Activated CD4-positive, CD25-positive, alpha-beta regulatory T cell treated with anti-CD3 and anti-CD28 coated beads, Interleukin-2, amount 50 U/mL, for 16 hours (primary cell): ENCODE data around the gene TSPAN1.
A peak's percentile ranks its signal among the peaks of the same experiment; 100 is the strongest.

Experiments
- DNase-seq: peaks from one replicate; pipeline ENCODE4 v3.0.0-alpha.2; 2020; ENCODE audit warnings: low read depth, low spot score

The TSPAN1 gene

GRCh38 chr1:46160212-46160611, 14.7 kb upstream of the TSPAN1 start:
- no peak for DNase-seq

DNA sequence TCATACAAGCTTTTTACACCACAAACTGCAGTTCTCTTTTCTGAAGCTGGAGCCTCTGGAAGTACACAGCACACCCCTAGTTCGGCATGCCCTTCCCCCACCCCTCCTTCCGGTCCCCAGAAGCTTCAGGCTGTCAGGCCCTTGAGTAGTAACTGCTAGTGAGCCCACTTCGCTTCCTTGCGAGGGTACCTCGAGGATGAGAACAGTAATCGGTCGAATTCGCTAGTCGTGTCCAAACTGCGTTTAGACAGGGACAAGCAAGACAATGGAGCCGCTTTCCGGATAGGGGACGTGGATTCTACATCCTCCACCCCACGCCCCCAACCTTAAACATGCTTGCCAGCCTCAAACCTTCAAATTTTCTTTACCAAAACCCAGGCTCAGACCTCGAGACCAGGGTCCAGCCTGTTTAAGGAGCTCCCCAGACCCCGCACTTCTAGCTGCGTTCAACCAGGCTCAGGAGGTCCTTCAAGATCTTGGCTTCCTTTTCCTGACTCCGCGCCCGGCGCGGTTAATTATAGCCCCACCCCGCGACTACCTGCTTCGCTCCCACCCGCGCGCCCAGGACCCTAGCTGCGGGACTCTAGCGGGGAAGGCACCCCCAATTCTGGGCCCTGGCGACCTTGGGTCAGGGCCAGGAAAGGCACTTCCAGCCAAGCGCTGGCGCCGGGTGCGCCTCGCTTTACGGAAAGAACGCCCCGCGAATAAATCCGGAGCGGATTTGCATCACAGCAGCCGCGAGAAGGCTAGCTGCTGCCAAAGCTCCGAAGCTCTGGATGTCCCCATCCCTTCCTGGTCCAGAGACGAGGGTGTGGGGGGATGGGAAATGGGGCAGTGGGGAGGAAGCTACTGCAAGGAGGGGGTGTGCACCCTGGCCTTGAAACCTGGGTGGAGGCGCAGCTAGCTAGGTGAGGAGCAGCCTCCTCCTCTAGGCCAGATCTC, 8.1 kb upstream of the TSPAN1 start:
- DNase-seq, result no peak

DNA sequence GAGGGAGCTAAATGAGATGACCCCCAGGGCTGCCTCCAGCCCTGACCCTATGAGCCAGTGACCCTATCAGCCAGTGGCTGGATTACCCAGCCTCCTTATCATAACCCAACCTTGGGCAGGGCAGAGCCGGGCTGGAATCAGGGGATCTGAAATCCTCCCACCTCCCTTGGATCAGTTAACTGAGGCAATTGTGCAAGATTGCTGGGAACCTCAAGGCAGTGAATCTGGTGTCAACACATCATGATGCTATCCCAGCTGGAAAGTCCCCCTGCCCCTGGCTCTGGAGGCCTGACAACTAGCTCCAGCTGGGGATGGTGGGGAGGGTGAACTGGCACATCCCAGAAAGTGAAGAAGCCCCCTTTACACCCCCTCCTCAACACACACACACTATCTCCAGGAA, 6.4 kb upstream of the TSPAN1 start:
- DNase-seq, result no peak

GRCh38 chr1:46169811-46170454, 5.0 kb upstream of the TSPAN1 start:
- no peak for DNase-seq

GRCh38 chr1:46171351-46171750, 3.5 kb upstream of the TSPAN1 start:
- no peak for DNase-seq

- no peak for DNase-seq
Observed at GRCh38 chr1:46171871-46172270, 3.0 kb upstream of the TSPAN1 start.

DNA sequence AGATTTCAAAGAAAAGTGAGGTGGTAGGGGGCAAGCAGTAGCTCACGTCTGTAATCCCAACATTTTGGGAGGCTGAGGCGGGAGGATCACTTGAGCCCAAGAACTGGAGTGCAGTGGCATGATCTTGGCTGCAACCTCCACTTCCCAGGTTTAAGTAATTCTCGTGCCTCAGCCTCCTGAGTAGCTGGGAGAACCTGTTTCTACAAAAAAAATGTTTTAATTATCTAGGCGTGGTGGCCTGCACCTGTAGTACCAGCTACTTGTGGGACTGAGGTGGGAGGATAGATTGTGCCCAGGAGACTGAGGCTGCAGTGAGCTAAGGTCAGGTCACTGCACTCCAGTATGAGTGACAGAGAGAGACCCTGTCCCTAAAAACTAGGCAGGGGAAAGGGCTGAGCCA, 2.6 kb upstream of the TSPAN1 start:
- no peak for DNase-seq

DNA sequence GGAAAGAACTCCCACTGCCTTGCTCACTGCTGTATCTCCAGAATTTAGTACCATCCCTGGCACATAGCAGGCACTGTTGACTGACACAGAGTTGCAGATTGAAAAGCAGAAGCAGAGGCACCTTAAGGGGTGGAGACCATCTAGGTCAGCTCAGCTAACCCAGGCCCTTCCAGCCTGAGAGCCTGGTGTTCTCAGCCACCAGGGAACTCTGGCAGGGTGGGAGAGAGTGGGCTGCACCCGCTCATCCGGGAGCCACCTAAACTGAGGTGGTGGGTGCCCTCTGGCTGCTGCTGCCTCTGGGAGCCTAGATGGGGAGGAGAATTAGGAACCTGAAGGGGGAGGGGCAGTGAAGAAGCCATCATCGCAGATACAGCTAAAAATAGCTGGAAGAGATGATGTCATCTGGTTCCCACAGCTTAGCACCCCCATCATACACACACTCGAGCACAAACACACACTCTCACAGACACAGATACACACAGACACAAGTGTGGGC, 1.5 kb upstream of the TSPAN1 start:
- DNase-seq, result no peak

- DNase-seq, result no peak
Observed at GRCh38 chr1:46175243-46175642, 356 bp downstream of the TSPAN1 start.

DNA sequence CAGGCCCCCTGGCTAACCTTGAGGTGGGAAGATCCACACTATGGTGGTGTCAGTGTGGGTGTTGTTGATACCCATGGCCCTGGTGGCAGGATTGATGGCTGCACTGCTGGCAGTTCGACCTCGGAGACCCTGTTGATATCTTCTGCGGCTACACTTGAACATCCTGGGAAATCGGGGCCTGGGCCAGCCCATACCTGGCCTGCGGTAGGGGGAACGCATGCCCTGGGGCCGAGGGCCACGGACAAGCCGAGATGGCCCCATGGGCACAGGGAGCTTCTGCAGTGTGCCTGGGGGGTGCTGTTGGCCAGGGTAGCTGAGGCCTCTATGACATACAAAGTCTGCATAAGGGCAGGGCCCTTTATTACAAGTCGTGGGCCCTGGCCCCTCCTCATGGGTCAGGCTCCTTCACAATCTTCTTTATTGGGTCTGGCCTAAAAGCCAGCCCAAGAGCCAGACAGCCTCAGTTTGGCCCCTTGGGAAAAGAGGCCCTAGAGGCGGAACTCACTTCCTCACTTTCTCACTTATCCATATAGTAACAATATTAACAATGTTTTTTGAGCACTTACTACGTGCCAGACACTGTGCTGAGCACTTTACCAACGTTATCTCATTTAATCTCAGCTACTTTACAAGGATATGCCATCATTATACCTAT, 1.5 kb downstream of the TSPAN1 start, which contains the start of gene P3R3URF:
Gene P3R3URF (minus strand): TSS at position 278 of the 655 bp plus-strand sequence. CDS start 17 bp downstream, at position 261.
- no peak for DNase-seq

DNA sequence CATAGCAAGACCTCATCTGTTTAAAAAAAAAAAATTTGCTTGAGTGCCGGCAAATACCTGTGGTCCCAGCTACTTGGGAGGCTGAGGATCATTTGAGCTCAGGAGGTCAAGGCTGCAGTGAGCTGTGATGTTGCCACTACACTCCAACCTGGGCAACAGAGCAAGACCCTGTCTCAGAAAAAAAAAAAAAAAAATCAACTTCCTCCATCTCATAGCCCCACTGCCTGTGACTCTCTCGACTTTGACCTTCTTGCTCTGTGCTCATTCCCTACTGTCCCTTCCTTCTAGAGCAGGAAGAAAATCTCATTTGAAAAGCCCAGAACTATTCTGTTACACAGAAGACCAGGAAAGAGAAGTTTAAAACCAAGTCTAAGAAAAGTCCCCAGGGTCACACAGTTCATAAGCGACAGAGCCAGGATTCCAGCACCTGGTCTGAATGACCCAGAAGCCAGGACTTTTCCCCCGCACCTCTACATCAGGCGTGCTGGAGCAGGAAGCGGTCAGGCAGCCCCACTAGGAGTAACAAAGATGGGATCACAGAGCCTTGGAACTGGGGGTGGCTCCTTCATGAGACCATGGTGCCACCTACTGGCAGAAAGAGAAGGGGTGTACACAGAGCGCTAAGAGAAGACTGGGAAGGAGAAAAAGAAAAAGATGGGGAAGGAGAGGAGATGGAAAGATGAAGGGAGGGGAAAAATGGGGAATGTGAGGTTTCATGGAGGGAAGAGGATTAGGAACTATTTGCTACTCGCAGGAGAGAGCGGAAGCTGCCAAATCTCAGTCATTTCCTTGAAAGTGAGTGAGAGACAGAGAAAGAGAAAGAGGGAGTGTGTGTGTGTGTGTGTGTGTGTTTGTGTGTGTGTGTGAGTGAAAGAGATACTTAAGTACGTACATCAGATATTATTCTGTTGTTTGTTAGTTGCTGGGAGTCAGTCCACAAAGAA, 4.5 kb downstream of the TSPAN1 start:
- DNase-seq, result peak; percentile 42

GRCh38 chr1:46180082-46180616, 5.3 kb downstream of the TSPAN1 start:
- no peak for DNase-seq

GRCh38 chr1:46181343-46182260, 6.7 kb downstream of the TSPAN1 start:
- no peak for DNase-seq

GRCh38 chr1:46183079-46183847, 8.4 kb downstream of the TSPAN1 start:
- no peak for DNase-seq

DNA sequence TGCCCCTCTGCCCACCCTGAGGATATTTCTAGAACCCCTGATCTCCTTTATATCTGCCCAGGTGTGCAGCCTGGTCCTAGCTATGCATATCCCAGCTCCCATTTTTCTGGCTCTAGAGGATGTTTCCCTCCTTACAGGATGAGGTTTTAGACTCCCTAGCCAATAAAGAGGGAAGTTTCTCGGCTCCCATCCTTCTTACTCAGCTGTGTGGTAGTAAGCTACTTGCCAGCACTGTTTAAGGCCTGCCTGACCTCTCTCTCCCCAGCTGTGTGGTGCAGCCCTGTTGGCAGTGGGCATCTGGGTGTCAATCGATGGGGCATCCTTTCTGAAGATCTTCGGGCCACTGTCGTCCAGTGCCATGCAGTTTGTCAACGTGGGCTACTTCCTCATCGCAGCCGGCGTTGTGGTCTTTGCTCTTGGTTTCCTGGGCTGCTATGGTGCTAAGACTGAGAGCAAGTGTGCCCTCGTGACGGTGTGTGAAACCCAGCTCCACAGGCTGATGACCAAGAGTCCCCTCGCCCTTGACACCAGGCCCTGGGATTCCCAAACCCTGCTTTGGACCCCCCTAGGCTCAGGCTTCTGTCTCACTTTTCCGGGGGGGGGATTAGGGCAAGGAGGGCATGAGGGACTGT, 9.2 kb downstream of the TSPAN1 start:
- DNase-seq, result no peak

GRCh38 chr1:46184920-46185658, 10.2 kb downstream of the TSPAN1 start:
- no peak for DNase-seq

- no peak for DNase-seq
Observed at GRCh38 chr1:46186076-46186475, 11.2 kb downstream of the TSPAN1 start.
